ENCODE data around the gene ALDH5A1.

ALDH5A1 gene

DNA sequence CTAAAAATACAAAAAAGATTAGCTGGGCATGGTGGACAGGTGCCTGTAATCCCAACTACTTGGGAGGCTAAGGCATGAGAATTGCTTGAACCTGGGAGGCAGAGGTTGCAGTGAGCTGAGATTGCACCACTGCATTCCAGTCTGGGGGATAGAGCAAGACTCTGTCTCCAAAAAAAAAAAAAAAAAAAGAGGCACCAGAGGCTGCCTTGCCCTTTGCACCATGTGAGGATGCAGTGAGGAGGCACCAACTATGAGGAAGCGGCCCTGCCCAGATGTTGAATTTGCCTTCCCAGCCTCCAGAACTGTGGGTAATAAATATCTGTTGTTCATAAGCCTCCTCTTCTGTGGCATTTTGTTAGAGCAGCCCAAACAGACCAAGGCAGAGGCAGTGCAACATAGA lies 54.4 kb downstream of the ALDH5A1 start:
- Histone ChIP-seq H2AFZ (ENCODE audit: low read depth, low read length, severe bottlenecking) (no peak overlapping the region), H3F3A (ENCODE audit: insufficient read depth) (no peaks in the 10 kb centered on the region), H3K27ac (ENCODE audit: low read depth, low read length) (no peak overlapping the region), H3K4me3 (ENCODE audit: insufficient read depth, low read length, poor library complexity, severe bottlenecking) (no peak overlapping the region), H3K9me3 (ENCODE audit: insufficient read depth, low read length) (no peaks in the 10 kb centered on the region), H3K27me3 (ENCODE audit: low read length) (no peaks in the 10 kb centered on the region), H3K9ac (ENCODE audit: low read length) (no peak overlapping the region), H3K4me2 (ENCODE audit: low read depth, low read length, poor library complexity, severe bottlenecking) (no peak overlapping the region), H4K20me1 (ENCODE audit: low read depth, low read length) (no peaks in the 10 kb centered on the region), H3K9me2 (replicated peaks; ENCODE audit: insufficient read depth, low read length) (no peaks in the 10 kb centered on the region), H3K79me2 (ENCODE audit: insufficient read depth, low read length) (no peaks in the 10 kb centered on the region), H3K36me3 (ENCODE audit: low read length) (no peaks in the 10 kb centered on the region)
- TF ChIP-seq EZH2phosphoT487 (conservative IDR thresholded peaks at IDR 0.05; ENCODE audit: low read length) = no peak
- TF ChIP-seq, protein P1, sequence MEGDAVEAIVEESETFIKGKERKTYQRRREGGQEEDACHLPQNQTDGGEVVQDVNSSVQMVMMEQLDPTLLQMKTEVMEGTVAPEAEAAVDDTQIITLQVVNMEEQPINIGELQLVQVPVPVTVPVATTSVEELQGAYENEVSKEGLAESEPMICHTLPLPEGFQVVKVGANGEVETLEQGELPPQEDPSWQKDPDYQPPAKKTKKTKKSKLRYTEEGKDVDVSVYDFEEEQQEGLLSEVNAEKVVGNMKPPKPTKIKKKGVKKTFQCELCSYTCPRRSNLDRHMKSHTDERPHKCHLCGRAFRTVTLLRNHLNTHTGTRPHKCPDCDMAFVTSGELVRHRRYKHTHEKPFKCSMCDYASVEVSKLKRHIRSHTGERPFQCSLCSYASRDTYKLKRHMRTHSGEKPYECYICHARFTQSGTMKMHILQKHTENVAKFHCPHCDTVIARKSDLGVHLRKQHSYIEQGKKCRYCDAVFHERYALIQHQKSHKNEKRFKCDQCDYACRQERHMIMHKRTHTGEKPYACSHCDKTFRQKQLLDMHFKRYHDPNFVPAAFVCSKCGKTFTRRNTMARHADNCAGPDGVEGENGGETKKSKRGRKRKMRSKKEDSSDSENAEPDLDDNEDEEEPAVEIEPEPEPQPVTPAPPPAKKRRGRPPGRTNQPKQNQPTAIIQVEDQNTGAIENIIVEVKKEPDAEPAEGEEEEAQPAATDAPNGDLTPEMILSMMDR (IDR thresholded peaks at IDR 0.05; ENCODE audit: insufficient read depth, low read length, poor library complexity, severe bottlenecking) = no peak

GRCh38 chr6:24549674-24550353 lies 55.0 kb downstream of the ALDH5A1 start:
- Histone ChIP-seq H3K36me3 (ENCODE audit: low read length) (no peaks in the 10 kb centered on the region), H3K9ac (ENCODE audit: low read length) (no peak overlapping the region), H3F3A (ENCODE audit: insufficient read depth) (no peaks in the 10 kb centered on the region), H3K27me3 (ENCODE audit: low read length) (no peaks in the 10 kb centered on the region), H3K4me2 (ENCODE audit: low read depth, low read length, poor library complexity, severe bottlenecking) (no peak overlapping the region), H3K9me3 (ENCODE audit: insufficient read depth, low read length) (no peaks in the 10 kb centered on the region), H4K20me1 (ENCODE audit: low read depth, low read length) (no peaks in the 10 kb centered on the region), H3K9me2 (replicated peaks; ENCODE audit: insufficient read depth, low read length) (no peaks in the 10 kb centered on the region), H2AFZ (ENCODE audit: low read depth, low read length, severe bottlenecking) (no peak overlapping the region), H3K79me2 (ENCODE audit: insufficient read depth, low read length) (no peaks in the 10 kb centered on the region), H3K4me3 (ENCODE audit: insufficient read depth, low read length, poor library complexity, severe bottlenecking) (no peak overlapping the region), H3K27ac (ENCODE audit: low read depth, low read length) (no peak overlapping the region)
- TF ChIP-seq EZH2phosphoT487 (conservative IDR thresholded peaks at IDR 0.05; ENCODE audit: low read length) = no peak
- TF ChIP-seq, protein P1 (IDR thresholded peaks at IDR 0.05; ENCODE audit: insufficient read depth, low read length, poor library complexity, severe bottlenecking) = no peak

- no peaks in the 10 kb centered on the region for H3K27me3 ChIP-seq (ENCODE audit: low read length)
- no peaks in the 10 kb centered on the region for H3K36me3 ChIP-seq (ENCODE audit: low read length)
- H4K20me1 ChIP-seq (ENCODE audit: low read depth, low read length) = no peaks in the 10 kb centered on the region
- no peaks in the 10 kb centered on the region for H3F3A ChIP-seq (ENCODE audit: insufficient read depth)
- H3K9ac ChIP-seq (ENCODE audit: low read length) = no peak overlapping the region
- H3K9me2 ChIP-seq (replicated peaks; ENCODE audit: insufficient read depth, low read length) = no peaks in the 10 kb centered on the region
- no peaks in the 10 kb centered on the region for H3K9me3 ChIP-seq (ENCODE audit: insufficient read depth, low read length)
- no peak overlapping the region for H3K27ac ChIP-seq (ENCODE audit: low read depth, low read length)
- no peaks in the 10 kb centered on the region for H3K79me2 ChIP-seq (ENCODE audit: insufficient read depth, low read length)
- H3K4me3 ChIP-seq (ENCODE audit: insufficient read depth, low read length, poor library complexity, severe bottlenecking) = no peak overlapping the region
- H3K4me2 ChIP-seq (ENCODE audit: low read depth, low read length, poor library complexity, severe bottlenecking) = no peak overlapping the region
- H2AFZ ChIP-seq (ENCODE audit: low read depth, low read length, severe bottlenecking) = no peak overlapping the region
- no peak for TF ChIP-seq EZH2phosphoT487 (conservative IDR thresholded peaks at IDR 0.05; ENCODE audit: low read length)
- TF ChIP-seq, protein P1 (IDR thresholded peaks at IDR 0.05; ENCODE audit: insufficient read depth, low read length, poor library complexity, severe bottlenecking) = no peak
Observed at GRCh38 chr6:24551139-24551538, 56.4 kb downstream of the ALDH5A1 start.
